Measurements from ENCODE around the gene COBL.

The COBL gene

GRCh38 chr7:51075681-51076580 is 240.7 kb downstream of the COBL start:
- no peak for DNase-seq (ENCODE audit: low read depth)
- no peak for TF ChIP-seq CTCF (IDR thresholded peaks at IDR 0.05; ENCODE audit: control insufficient read depth, insufficient read depth, low read depth, low read length, missing control alignments)
- H3K4me3 ChIP-seq (ENCODE audit: control insufficient read depth, low read depth, low read length): no peak overlapping the region

- no peak overlapping the region for H3K4me3 ChIP-seq (ENCODE audit: control insufficient read depth, low read depth, low read length)
- TF ChIP-seq CTCF (IDR thresholded peaks at IDR 0.05; ENCODE audit: control insufficient read depth, insufficient read depth, low read depth, low read length, missing control alignments): no peak
- no peak for DNase-seq (ENCODE audit: low read depth)
Measured at GRCh38 chr7:51073171-51073570, 243.4 kb downstream of the COBL start.

GRCh38 chr7:51072281-51072680 is 244.3 kb downstream of the COBL start:
- no peak for TF ChIP-seq CTCF (IDR thresholded peaks at IDR 0.05; ENCODE audit: control insufficient read depth, insufficient read depth, low read depth, low read length, missing control alignments)
- no peak for DNase-seq (ENCODE audit: low read depth)
- H3K4me3 ChIP-seq (ENCODE audit: control insufficient read depth, low read depth, low read length): no peak overlapping the region

- TF ChIP-seq CTCF (IDR thresholded peaks at IDR 0.05; ENCODE audit: control insufficient read depth, insufficient read depth, low read depth, low read length, missing control alignments): no peak
- no peak for DNase-seq (ENCODE audit: low read depth)
- no peak overlapping the region for H3K4me3 ChIP-seq (ENCODE audit: control insufficient read depth, low read depth, low read length)
Measured at GRCh38 chr7:51071427-51071826, 245.2 kb downstream of the COBL start.

- TF ChIP-seq CTCF (IDR thresholded peaks at IDR 0.05; ENCODE audit: control insufficient read depth, insufficient read depth, low read depth, low read length, missing control alignments): no peak
- no peak for DNase-seq (ENCODE audit: low read depth)
- no peak overlapping the region for H3K4me3 ChIP-seq (ENCODE audit: control insufficient read depth, low read depth, low read length)
Measured at GRCh38 chr7:51070151-51070550, 246.5 kb downstream of the COBL start.

- TF ChIP-seq CTCF (IDR thresholded peaks at IDR 0.05; ENCODE audit: control insufficient read depth, insufficient read depth, low read depth, low read length, missing control alignments): no peak
- no peak for DNase-seq (ENCODE audit: low read depth)
- H3K4me3 ChIP-seq (ENCODE audit: control insufficient read depth, low read depth, low read length): no peak overlapping the region
Measured at GRCh38 chr7:51069411-51070083, 247.1 kb downstream of the COBL start.
